Measurements from ENCODE around the gene SAMD9.
"Not testable (repeated sequence)": the region's sequence is repeated elsewhere in the genome, so short reads cannot be mapped to it uniquely, and the experiment has no call there.

Gene SAMD9

GRCh38 chr7:93119191-93119905 lies 1.6 kb upstream of the SAMD9 start:
- DNase-seq, result no peak

- DNase-seq, result no peak
Observed at GRCh38 chr7:93117327-93117726, 452 bp downstream of the SAMD9 start.

GRCh38 chr7:93115796-93116195 lies 2.0 kb downstream of the SAMD9 start:
- no peak for DNase-seq

GRCh38 chr7:93108003-93108402 lies 9.8 kb downstream of the SAMD9 start:
- no peak for DNase-seq

GRCh38 chr7:93097388-93097787 lies 20.4 kb downstream of the SAMD9 start:
- no peak for DNase-seq

GRCh38 chr7:93092757-93093370 lies 24.9 kb downstream of the SAMD9 start:
- peak in 1 of 2 donors; percentile 11 for DNase-seq

GRCh38 chr7:93073357-93073756 lies 44.4 kb downstream of the SAMD9 start:
- not testable (repeated sequence) for DNase-seq

GRCh38 chr7:93062599-93062998 lies 55.2 kb downstream of the SAMD9 start:
- no peak for DNase-seq

GRCh38 chr7:93060865-93061264 lies 56.9 kb downstream of the SAMD9 start:
- no peak for DNase-seq

- no peak for DNase-seq
Observed at GRCh38 chr7:93060025-93060424, 57.8 kb downstream of the SAMD9 start.

GRCh38 chr7:93056621-93057020 lies 61.2 kb downstream of the SAMD9 start:
- DNase-seq, result not testable (repeated sequence)

- DNase-seq, result peak in 1 of 2 donors; percentile 58
Observed at GRCh38 chr7:93055543-93056107, 62.2 kb downstream of the SAMD9 start.

- DNase-seq, result no peak
Observed at GRCh38 chr7:93054975-93055374, 62.8 kb downstream of the SAMD9 start.

- DNase-seq, result no peak
Observed at GRCh38 chr7:93053949-93054943, 63.5 kb downstream of the SAMD9 start.

- DNase-seq, result no peak
Observed at GRCh38 chr7:93053209-93053948, 64.4 kb downstream of the SAMD9 start.

- DNase-seq, result no peak
Observed at GRCh38 chr7:93051660-93052059, 66.1 kb downstream of the SAMD9 start.
